Right atrium auricular region (tissue), 2 donors: Measurements from ENCODE around the gene PYCARD. TPM values are rescaled to one million over a fixed set of nuclear protein-coding genes. Genes with fewer than 3 reads are reported as not detected.

Source experiments
- DNase-seq: peaks from one replicate; pipeline ENCODE4 v3.0.0-alpha.2; 2019; ENCODE audit warnings: low spot score
- H3K27ac ChIP-seq, 2 donors: fragments of 200-600 bp; sonication (generic); 1 replicate in 1 of 2; 2 replicates in 1 of 2; pipeline ENCODE4 v1.5.1; 2016 to 2019
- H3K27me3 ChIP-seq, 2 donors: fragments of 200-600 bp; sonication (generic); one replicate each; pipeline versions ENCODE4 v1.5.1 to v1.6.0; 2017 to 2019
- H3K36me3 ChIP-seq: fragments of 200-600 bp; sonication (generic); one replicate; pipeline ENCODE4 v1.5.1; 2016
- H3K4me1 ChIP-seq, 2 donors: fragments of 200-600 bp; sonication (generic); one replicate each; pipeline versions ENCODE4 v1.5.1 to v1.6.0; 2017 to 2019
- H3K4me3 ChIP-seq, 2 donors: fragments of 200-600 bp; sonication (generic); 1 replicate in 1 of 2; 2 replicates in 1 of 2; pipeline ENCODE4 v1.5.1; 2017 to 2019; ENCODE audit warnings: mild to moderate bottlenecking in 1 of 2, moderate library complexity in 1 of 2
- H3K9me3 ChIP-seq, 2 donors: fragments of 200-600 bp; sonication (generic); one replicate each; pipeline ENCODE4 v1.5.1; 2019
- total RNA-seq, 2 donors: library from RNA; depleted of rRNA; stranded (reverse); fragments of >200 nt; gene quantifications; one replicate each; pipeline ENCODE4 v1.1.0, GENCODE V29; 2016
- TF ChIP-seq, protein P1 (sequence below), 2 donors: fragments of 200-600 bp; sonication (generic); IDR thresholded peaks; one replicate each; pipeline ENCODE4 v1.5.1; 2019; ENCODE audit warnings: antibody characterized with exemption in 2 of 2

Gene PYCARD
- total RNA-seq, 2 donors from 2014 or later = 7.9 to 13.8 TPM

DNA sequence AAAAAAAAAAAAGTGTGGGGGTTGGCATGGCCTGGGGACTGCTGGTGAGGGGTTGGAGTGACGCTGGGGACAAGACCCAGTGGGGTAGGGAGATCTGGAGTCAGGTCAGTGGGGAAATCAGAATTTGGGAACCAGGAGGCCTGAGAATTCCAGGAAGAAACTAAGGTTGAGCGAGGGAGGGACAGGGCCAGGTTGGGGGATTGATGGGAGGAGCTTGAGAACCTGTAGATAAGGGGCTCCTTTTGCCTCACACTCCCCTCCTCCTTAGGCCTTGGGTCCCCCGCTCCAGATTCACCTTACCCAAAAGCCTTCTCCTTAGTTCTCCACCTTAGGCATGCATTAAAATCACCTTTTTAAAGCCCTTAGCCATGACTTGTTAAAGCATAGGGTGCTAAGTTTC is 22.6 kb upstream of the PYCARD start:
- Histone ChIP-seq H3K4me1 (no peaks in the 10 kb centered on the region), H3K9me3 (no peaks in the 10 kb centered on the region), H3K36me3 (no peaks in the 10 kb centered on the region), H3K27me3 (no peaks in the 10 kb centered on the region), H3K27ac (no peak overlapping the region), H3K4me3 (no peak overlapping the region)
- TF ChIP-seq, protein P1, sequence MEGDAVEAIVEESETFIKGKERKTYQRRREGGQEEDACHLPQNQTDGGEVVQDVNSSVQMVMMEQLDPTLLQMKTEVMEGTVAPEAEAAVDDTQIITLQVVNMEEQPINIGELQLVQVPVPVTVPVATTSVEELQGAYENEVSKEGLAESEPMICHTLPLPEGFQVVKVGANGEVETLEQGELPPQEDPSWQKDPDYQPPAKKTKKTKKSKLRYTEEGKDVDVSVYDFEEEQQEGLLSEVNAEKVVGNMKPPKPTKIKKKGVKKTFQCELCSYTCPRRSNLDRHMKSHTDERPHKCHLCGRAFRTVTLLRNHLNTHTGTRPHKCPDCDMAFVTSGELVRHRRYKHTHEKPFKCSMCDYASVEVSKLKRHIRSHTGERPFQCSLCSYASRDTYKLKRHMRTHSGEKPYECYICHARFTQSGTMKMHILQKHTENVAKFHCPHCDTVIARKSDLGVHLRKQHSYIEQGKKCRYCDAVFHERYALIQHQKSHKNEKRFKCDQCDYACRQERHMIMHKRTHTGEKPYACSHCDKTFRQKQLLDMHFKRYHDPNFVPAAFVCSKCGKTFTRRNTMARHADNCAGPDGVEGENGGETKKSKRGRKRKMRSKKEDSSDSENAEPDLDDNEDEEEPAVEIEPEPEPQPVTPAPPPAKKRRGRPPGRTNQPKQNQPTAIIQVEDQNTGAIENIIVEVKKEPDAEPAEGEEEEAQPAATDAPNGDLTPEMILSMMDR (IDR thresholded peaks at IDR 0.05) = no peak
- DNase-seq = no peak

DNA sequence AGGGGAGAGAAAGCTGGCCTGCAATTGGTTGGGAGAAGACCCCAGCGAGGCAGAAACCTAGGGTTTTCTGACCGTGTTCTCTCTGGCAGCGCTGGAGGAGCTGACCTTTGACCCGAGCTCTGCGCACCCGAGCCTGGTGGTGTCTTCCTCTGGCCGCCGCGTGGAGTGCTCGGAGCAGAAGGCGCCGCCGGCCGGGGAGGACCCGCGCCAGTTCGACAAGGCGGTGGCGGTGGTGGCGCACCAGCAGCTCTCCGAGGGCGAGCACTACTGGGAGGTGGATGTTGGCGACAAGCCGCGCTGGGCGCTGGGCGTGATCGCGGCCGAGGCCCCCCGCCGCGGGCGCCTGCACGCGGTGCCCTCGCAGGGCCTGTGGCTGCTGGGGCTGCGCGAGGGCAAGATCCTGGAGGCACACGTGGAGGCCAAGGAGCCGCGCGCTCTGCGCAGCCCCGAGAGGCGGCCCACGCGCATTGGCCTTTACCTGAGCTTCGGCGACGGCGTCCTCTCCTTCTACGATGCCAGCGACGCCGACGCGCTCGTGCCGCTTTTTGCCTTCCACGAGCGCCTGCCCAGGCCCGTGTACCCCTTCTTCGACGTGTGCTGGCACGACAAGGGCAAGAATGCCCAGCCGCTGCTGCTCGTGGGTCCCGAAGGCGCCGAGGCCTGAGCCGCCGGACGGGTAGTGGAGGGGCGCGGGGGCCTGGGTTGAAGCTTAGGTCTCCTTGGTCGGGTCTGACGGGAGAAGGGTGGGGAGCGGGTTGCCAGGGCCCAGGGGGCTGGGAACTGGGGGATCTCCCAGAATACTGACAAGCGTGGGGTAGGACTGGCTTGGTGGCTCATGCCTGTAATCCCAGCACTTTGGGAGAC is 21.8 kb upstream of the PYCARD start:
- no peaks in the 10 kb centered on the region for H3K36me3 ChIP-seq
- DNase-seq = no peak
- H3K27ac ChIP-seq = no peak overlapping the region
- TF ChIP-seq, protein P1 (IDR thresholded peaks at IDR 0.05) = no peak
- H3K27me3 ChIP-seq = no peaks in the 10 kb centered on the region
- no peak overlapping the region for H3K4me3 ChIP-seq
- H3K9me3 ChIP-seq = no peaks in the 10 kb centered on the region
- H3K4me1 ChIP-seq = no peaks in the 10 kb centered on the region

DNA sequence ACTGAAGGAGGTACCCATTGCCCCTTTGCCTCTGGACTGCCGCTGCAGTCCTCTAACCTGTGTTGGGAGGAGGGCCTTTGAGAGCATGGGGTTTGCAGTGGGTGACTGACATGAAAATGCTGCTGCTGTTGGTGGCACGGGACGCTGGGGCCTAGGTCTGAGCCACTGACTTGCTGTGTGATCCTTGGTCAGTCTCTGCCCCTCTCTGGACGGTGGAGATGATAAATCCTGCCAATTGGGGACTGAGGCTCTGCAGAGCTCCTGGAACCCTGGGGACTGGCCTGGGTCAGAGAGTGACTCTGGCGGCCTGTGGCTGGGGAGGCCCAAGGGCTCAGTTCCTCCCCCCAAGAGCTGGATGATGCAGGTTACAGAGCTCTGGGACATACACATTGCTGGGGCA is 20.5 kb upstream of the PYCARD start:
- no peaks in the 10 kb centered on the region for H3K36me3 ChIP-seq
- TF ChIP-seq, protein P1 (IDR thresholded peaks at IDR 0.05) = no peak
- no peaks in the 10 kb centered on the region for H3K27me3 ChIP-seq

DNA sequence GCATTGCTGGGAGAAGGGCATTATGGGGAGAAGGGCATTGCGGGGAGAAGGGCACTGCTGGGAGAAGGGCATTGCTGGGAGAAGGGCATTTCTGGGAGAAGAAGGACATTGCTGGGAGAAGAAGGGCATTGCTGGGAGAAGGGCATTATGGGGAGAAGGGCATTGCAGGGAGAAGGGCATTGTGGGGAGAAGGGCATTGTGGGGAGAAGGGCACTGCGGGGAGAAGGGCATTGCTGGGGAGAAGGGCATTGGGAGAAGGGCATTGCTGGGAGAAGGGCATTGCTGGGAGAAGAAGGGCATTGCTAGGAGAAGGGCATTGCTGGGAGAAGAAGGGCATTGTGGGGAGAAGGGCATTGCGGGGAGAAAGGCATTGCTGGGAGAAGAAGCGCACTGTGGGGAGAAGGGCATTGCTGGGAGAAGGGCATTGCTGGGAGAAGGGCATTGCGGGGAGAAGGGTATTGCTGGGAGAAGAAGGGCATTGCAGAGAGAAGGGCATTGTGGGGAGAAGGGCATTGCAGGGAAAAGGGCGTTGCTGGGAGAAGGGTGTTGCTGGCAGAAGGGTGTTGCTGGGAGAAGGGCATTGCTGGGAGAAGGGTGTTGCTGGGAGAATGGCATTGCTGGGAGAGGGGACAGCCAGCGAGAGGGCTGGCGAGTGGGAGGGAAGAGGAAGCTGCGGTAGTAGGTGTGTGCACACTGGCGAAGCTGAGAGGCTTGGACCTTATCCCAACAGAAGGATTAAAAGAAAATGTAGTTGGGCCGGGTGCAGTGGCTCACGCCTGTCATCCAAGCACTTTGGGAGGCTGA is 19.0 kb upstream of the PYCARD start:
- no peak overlapping the region for H3K27ac ChIP-seq
- no peak overlapping the region for H3K4me3 ChIP-seq
- DNase-seq = no peak
- H3K36me3 ChIP-seq = no peaks in the 10 kb centered on the region
- H3K9me3 ChIP-seq = no peaks in the 10 kb centered on the region
- H3K27me3 ChIP-seq = peaks cover 0 to 6% of the 10 kb centered on the region in 2 donors
- TF ChIP-seq, protein P1 (IDR thresholded peaks at IDR 0.05) = no peak
- H3K4me1 ChIP-seq = peaks cover 0 to 7% of the 10 kb centered on the region in 2 donors

More for the DNA sequence above, 20.5 kb upstream of the PYCARD start:
- no peaks in the 10 kb centered on the region for H3K4me1 ChIP-seq
- H3K4me3 ChIP-seq = no peak overlapping the region
- H3K9me3 ChIP-seq = no peaks in the 10 kb centered on the region
- H3K27ac ChIP-seq = no peak overlapping the region
- no peak for DNase-seq

DNA sequence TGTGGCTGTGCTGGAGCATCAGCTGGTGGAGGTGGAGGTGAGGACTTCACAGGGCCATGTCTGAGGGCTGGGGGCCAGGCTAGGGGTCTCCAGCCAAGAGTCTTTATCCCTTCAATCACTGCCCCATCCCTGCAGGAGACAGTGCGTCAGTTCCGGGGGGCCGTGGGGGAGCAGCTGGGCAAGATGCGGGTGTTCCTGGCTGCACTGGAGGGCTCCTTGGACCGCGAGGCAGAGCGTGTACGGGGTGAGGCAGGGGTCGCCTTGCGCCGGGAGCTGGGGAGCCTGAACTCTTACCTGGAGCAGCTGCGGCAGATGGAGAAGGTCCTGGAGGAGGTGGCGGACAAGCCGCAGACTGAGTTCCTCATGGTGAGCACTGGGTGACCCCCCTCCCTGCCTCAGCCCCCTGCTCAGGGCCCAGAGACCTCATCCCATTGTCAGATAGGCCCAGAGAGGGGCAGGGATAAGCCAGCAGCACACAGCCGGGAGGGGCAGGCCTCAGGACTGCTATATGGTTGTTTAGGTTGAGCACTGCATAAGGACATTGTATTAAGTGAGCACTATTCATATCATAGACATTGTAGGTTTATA is 16.7 kb upstream of the PYCARD start:
- TF ChIP-seq, protein P1 (IDR thresholded peaks at IDR 0.05) = no peak
- no peaks in the 10 kb centered on the region for H3K36me3 ChIP-seq
- H3K4me3 ChIP-seq = no peak overlapping the region
- no peaks in the 10 kb centered on the region for H3K9me3 ChIP-seq
- peaks cover 0 to 12% of the 10 kb centered on the region in 2 donors for H3K27me3 ChIP-seq
- H3K4me1 ChIP-seq = peaks cover 0 to 29% of the 10 kb centered on the region in 2 donors
- DNase-seq = no peak
- H3K27ac ChIP-seq = no peak overlapping the region
